HG03045 (cell line): ENCODE measurements around the gene COL5A3.
A peak's percentile ranks its signal among the peaks of the same experiment; 100 is the strongest.
"Not testable (repeated sequence)": the region's sequence is repeated elsewhere in the genome, so short reads cannot be mapped to it uniquely, and the experiment has no call there.

ENCODE experiments used
- ATAC-seq: cut with Tn5 transposase; IDR thresholded peaks from one replicate; pipeline ENCODE4 v1.9.1; 2021; ENCODE audit warnings: mild to moderate bottlenecking, moderate library complexity; ENCODE audit not compliant: unreplicated experiment

The COL5A3 gene

DNA sequence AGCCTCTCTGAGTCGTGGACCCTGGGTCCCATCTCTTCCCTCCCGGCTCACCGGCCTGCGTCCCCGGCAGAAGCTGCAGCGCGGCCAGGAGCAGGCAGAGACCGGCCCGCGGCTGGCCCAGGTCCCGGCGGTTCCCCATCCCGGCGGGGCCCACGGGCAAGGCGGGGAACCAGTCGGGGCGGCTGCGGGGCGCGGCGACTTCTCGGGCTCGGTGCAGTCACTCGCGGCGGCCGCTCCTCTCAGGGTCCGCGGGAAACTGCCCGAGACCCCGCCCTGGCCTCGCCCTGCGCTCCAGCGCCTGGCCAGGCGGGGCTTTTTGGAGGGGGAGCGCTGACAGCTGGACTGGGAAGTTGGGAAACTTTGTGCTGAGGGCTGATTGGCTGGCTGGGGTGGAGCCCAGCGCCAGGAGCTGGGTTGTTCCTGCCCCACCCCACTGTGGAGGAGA, at the start of gene COL5A3:
Gene COL5A3, minus strand, starts transcription at position 258 of the 445 bp plus-strand sequence. Its CDS starts 119 bp downstream, at position 139.
- ATAC-seq, result no peak

DNA sequence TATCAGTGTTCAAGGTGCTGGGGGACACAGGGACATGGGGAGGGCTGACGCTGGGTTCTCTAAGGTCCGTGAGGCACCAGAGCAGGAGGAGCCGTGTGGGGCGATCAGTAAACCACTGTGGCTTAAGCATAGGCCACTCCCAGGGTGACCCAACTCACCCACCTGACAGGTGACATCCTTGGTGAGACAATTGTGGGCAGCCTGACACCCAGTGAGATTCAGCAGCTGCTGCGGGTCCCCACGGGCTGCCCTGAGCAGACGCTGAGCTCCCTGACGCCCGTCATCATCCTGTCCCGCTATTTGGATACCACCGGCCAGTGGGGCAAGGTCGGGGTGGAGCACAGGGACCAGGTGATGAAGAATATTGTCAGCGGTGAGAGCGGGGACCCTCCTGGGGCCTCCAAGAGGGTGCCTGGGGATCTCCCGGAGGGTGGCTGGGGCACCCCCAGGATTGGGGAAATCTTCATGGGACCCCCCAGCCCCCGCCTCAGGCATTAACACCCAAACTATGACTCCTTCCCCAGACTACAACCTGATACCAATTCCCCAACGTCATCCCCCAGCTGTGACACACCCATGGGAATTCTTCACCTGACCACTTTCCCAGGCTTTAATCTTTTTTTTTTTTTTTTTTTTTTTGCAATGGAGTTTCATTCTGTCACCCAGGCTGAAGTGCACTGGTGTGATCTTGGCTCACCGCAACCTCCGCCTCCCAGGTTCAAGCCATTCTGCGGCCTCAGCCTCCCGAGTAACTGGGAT, 42.5 kb upstream of the COL5A3 start:
- ATAC-seq, result no peak

DNA sequence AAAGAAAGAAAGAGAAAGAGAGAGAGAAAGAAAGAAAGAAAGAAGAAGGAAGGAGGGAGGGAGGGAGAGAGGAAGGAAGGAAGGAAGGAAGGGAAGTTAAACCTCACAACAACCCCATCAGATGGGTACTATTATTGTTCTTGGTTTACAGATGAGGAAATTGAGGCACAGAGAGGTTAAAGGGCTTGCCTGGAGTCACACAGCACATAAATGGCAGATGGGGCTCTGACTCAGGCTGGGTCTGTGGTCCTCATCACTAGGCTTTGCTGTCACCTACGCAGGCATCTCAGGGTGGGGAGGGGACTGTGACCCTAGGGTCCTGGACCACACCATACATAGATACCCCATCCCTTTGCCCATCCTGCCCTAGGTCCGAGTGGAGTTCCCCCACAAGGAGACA, 39.3 kb upstream of the COL5A3 start:
- ATAC-seq, result no peak

DNA sequence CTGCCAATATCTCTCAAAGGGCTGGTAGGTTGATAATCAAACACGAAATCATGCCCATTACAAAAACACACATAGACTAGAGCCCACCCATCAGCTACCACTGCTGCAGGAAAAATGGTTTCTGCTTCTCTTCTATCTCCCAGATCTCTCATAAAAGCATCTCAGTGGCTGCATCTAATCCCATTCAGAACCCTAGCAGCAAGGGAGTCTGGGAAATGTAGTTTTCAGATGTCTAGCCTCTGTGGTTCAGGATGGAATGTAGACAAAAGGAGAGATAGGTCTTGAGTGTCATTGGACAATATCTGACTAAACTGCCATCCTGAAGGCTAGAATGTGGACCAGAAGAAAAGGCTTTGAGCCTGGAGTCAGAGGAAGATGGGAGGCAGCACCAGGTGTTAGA, 35.1 kb upstream of the COL5A3 start:
- no peak for ATAC-seq

DNA sequence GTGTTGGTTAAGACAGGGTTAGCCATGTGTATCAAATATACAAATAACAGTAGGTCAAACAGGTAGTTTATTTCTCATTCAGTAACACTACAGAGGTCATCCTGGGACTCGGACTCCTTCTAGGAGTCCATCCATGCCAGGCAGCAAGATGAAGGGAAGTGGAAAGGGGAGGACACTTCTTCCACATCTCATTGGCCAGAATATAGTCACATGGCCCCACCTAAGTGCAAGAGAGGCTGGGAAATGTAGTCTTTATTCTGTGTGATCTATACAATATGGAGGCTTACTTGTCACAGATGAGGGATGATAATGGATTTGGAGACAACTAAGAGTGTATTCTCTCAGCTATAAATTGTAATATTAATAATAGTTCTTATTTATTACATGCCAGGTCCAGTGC, 34.1 kb upstream of the COL5A3 start:
- ATAC-seq, result no peak

DNA sequence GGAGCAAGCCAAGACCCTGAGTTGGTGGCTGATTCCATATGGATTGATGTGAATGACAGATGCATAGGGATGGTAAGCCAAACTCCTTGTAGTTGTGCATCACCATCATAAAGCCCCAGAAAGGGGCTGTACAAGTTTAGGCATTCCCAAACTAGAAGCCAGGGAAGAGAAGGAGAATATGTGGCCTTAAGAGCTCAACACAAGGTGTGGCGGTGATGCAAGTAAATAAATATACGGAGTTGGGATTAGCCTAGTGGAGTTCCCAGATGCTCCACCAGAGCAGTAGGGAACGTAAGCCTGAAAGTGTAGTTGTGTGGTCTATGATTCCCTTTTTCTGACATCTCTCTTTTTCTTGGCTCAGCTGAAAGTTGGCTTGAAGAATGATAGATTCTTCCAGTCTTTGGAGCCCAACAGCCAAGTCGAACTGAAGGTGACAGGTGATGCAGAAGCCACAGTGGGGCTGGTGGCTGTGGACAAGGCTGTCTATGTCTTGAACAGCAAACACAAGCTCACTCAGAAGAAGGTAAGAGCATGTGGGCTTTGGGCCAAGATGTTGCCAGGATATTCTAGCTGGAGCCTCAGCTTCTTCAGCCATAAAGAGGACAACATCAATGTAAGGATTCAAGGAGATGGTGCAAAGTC, 33.1 kb upstream of the COL5A3 start:
- ATAC-seq, result no peak

DNA sequence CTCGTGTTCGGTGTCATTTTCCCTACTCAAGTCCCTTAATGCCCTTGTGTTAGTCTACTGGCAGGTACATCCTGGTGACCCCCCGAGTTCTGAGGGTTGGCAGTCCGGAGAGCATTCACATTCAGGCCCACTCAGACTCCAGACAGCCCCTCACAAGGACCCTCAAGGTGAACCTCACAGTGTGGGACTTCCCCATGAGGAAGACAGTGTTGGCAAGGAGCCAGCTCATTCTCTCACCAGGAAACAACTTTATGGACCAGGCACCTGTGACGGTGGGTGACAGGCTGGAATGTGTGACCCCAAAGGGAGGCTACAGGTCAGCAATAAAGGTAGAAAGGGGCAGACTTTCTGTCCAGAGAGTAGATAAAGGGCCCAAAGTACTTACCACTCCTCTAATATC, 27.5 kb upstream of the COL5A3 start:
- ATAC-seq, result no peak

DNA sequence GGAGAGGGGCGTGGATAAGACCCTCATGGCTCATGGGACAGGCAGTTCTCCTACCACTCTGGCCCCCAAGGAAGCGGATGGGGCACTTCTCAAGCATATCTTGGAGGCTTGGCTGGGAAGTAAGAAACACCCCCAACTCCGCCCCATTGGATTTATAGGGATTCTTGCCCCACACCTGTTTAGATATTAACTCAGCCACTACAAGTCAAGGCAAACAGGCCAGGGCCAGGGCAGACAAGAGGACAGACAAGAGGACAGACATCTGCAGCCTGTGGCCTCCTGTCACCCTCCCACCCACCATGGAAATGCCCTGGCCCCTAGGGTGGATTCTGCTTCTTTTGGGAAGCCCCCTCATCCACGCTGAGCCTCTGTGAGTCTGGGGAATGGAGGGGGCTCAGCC, 27.1 kb upstream of the COL5A3 start:
- no peak for ATAC-seq

DNA sequence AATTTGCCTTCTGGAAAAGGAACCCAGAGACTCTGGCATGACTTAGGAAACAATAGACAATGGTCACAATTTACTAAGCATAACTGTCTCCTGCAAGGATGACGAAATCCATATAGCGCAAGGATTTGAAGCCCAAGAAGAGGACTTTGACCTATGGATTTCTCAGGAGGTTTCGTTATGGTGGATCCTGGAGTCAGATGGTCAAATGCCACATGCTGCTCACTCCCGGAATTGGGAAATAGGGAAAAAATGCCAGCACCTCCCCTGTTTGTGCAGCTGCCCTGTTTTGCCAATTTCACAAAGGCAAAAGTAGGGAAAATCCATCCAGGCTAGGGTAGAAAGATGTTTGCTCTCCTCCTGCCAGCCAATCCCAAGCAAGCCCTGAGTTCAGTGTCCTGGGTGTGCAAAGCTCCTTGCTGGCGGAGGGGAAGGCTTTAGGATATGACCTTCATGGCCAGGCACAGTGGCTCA, 26.3 kb upstream of the COL5A3 start:
- no peak for ATAC-seq

DNA sequence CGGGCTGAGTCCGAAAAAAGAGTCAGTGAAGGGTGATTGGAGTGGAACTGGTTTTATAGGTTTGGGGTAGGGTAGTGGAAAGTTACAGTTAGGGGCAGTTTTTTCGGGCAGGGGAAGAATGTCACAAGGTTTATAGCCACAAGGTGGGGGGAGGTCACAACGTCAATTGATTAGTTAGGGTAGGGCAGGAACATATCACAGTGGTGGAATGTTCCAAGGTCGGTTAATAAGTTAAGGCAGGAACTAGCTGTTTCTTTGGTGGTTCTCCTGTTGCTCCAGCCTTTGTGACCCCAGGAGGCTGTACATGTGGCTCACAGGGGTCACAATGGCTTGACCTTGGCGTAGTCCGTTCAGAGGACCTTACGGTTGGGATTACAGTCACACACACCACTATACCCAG, 23.3 kb upstream of the COL5A3 start:
- no peak for ATAC-seq

DNA sequence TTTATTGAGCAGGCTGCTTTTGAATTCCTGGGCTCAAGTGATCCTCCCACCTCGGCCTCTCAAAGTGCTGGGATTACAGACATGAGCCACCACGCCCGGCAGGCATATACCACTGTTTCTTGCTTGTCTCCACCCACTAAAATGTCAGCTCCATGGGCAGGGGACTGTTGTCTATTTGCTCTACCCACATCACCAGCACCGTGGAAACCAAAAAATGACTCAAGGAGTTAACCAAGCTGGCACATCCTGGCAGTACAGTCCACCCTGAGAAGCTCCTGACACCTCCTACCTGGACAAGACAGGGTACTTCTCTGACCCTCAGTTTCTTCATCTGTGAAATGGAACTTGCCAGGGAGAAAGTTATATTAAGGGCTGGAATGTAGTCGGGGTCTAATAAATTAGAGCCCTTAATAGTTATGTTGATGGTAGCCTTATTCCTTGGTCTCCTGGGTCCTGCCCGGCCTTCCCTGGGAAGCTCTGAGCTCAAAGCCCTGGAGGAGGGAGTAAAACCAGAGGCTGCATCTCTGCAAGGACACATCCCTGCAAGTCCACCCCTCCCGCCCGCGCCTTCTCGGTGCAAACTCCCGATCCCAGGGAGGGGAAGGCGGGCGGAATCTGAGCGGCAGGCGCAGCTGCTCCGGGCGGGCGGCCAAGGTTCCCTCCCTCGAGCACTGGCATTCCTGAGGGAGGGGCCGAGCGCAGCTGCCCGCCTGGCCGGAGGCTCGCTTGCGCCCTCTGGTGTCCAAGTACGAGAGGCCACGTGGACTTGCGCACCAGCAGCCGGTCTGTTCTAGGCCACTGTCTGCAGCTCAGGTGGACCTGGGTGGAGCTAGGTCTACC, 17.1 kb upstream of the COL5A3 start:
- peak; percentile 53 for ATAC-seq

DNA sequence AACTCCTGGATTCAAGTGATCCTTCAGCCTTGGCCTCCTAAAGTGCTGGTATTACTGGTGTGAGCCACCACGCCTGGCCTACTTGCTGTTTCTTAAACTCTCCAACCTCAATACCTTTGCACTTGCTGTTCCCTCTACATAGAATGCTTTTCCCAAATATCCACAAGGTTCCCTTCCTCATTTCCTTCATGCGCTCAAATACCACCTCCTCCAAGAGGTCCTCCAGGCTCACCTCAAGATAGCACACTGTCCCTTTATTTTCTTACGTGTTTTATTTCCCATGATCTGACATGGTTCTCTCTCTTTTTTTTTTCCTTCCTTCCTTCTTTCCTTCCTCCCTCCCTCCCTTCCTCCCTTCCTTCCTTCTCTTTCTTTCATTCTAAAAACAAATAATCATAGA, 16.4 kb upstream of the COL5A3 start:
- ATAC-seq, result no peak

DNA sequence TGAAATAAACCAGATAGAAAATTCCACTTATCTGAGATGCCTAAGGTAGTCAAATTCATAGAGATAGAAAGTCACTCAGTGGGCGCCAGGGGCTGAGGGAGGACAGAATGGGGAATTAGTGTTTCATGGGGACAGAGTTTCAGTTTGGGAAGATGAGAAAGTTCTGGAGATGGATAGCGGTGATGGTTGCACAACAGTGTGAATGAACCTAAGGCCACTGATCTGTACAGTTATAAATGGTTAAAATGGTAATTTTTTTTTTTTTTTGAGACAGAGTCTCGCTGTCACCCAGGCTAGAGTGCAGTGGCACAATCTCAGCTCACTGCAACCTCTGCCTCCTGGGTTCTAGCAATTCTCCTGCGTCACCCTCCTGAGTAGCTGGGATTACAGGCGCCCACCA, 12.8 kb upstream of the COL5A3 start:
- ATAC-seq, result not testable (repeated sequence)

DNA sequence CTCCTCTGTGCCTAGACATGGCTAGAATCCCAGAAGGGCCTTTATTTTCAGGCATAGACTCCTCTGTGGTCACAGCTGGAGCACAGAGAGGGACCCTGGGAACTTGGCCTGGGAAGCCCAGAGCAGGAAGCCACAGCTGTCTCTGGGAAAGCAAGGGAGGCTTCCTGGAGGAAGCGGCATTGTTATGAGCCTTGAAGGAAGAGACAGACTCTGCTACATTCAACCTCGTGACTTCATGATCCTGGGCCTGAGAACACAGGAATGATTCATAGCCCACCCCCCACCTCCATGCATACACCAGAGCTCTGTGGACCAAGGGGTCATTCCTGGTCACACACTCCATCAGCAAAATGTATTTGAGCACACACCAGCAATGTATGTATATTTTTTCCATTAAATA, 11.6 kb upstream of the COL5A3 start:
- no peak for ATAC-seq

DNA sequence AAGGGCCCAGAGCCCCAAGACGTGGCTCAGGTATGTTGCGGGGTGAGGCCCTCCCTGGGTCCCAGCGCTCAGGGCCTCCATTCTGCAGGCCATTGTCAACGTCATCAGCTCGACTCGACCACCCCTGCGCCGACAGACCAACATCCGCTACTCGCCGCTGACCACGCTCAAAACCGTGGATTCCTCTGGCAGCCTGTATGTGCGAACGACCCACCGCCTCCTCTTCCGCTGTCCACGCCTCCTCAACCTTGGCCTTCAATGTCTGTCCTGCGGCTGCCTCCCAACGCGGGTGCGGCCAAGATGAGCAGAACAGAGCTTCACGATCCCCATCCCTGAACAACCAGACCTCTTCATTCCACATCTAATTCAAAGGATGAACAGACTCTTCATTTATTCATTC, 11.1 kb upstream of the COL5A3 start:
- ATAC-seq, result no peak

DNA sequence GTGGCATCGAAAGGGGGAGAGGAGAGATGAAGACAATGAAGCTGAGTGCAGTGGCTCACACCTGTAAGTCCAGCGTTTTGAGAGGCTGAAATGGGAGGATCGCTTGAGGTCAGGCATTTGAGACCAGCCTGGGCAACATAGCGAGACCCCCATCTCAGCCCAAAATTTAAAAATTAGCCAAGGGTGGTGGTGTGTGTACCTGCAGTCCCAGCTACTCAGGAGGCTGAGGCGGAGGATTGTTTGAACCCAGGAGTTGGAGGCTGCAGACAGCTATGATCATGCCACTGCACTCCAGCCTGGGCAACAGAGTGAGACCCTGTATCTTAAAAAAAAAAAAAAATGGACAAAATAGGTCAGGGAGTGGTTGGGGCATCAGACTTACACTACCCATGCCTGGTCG, 10.5 kb upstream of the COL5A3 start:
- ATAC-seq, result no peak

DNA sequence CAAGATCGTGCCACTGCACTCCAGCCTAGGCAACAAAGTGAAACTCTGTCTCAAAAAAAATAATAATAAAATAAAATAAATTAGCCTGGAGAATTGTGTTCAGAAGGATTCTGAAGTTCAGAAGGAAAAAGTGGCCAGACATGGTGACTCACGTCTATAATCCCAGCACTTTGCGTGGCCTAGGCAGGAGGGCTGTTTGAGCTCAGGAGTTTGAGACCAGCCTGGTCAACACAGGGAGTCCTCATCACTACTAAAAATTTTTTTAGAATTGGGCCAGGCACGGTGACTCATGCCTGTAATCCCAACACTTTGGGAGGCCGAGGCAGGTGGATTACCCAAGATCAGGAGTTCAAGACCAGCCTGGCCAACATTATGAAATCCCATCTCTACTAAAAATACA, 8.9 kb upstream of the COL5A3 start:
- no peak for ATAC-seq

DNA sequence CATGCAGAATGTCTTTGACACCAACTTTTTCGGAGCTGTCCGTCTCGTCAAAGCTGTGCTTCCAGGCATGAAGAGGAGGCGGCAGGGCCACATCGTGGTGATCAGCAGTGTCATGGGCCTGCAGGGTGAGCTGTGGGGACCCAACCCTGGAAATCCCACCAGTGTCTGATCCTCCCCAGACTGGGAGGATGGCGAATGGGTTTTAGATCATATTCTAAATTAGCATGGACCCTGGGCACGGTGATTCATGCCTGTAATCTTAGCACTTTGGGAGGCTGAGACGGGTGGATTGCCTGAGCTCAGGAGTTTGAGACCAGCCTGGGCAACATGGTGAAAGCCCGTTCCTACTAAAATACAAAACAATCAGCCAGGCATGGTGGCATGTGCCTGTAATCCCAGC, 8.5 kb upstream of the COL5A3 start:
- ATAC-seq, result no peak

DNA sequence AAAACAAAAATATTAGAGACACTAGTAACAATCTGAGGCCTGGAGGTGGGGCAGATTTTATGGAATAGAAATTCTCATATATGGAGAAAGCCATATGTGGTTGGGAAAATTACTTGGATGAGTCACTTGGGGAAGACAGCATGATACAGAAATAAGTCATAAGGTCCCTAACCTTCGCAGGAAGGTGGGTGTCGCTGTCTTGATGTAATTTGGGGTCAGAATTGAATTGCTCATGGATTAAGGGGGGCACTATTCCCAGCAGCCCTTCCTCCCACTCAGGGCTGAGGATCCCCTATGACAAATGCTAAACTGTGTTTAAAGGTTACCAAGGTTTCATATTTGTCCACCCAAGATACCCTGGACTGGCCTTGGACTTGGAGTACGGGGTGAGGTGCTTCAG, 8.0 kb upstream of the COL5A3 start:
- ATAC-seq, result no peak

DNA sequence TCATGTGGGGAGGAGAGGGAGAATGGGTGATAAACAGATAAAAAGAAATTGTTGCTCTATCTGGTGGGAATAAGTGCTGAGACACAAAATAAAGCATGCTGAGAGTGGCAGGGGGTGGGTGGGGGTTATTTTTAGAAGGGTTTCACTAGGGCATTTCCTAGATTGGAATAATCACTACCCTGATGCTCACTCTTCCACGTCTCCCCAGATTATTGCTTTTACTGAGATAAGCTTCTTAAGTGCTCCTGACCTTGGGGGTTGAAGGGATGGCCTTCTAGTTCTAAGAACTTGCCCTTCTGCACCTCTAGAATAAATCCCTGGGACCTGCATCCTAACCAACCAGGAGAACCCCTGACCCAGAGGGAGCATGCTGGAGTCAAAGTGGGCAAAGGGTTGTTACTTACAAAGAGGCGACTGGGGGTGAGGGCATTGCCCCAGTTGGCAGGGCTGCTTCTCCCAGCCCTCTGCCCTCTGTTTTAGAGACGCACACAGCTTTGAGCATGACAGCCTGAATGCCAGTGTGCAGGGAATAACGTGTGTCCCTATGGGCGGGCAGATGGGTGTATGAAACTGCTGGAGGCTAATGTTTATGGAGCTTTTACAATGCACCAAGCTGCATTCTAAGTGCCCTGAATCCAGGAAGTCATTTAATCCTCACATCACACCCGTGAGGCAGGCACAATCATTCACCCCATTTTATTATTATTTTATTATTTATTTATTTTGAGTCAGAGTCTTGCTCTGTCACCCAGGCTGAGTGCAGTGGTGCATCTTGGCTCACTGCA, 3.7 kb upstream of the COL5A3 start:
- no peak for ATAC-seq

DNA sequence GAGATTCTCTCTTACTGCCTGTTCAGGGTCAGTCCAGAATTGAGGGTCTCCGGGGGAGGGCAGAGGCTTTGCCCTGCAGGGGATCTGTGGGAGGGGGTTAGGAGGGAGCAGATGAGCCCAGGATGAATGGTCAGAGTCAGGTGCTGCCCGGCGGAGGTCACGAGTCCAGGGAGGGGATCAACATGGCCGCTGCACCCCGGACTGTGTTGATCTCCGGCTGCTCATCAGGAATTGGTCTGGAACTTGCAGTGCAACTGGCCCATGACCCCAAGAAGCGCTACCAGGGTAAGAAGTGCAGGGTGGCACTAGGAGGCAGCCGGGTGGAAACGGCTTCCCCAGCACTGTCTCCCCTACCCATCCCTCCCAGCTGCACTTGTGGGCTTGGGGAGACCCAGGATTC, 3.0 kb upstream of the COL5A3 start, which contains the start of gene RDH8:
Gene RDH8, plus strand, starts transcription at position 168 of the 400 bp plus-strand sequence. Its CDS starts 15 bp downstream, at position 183.
- no peak for ATAC-seq
